HT-29 (cell line): ENCODE results near the gene TNFRSF25. TPM values are rescaled to one million over a fixed set of nuclear protein-coding genes. Genes with fewer than 3 reads are reported as not detected.
"Not testable (repeated sequence)": the region's sequence is repeated elsewhere in the genome, so short reads cannot be mapped to it uniquely, and the experiment has no call there.

Source experiments
- DNase-seq: peaks from one replicate; pipeline ENCODE4 v3.0.0-alpha.2; 2015; ENCODE audit warnings: low spot score
- total RNA-seq: library from RNA; depleted of rRNA; stranded (reverse); fragments of >200 nt; shearing (Covaris generic); gene quantifications from 2 replicates; pipeline ENCODE4 v1.2.3, GENCODE V29; 2014

Gene TNFRSF25
- total RNA-seq, 1 experiment from 2014 or later = 15.0 TPM

GRCh38 chr1:6435547-6435946 is 30.4 kb downstream of the TNFRSF25 start:
- DNase-seq = no peak

- DNase-seq = no peak
Measured at GRCh38 chr1:6435129-6435528, 30.8 kb downstream of the TNFRSF25 start.

- no peak for DNase-seq
Measured at GRCh38 chr1:6434186-6434585, 31.8 kb downstream of the TNFRSF25 start.

GRCh38 chr1:6431645-6432579 is 34.1 kb downstream of the TNFRSF25 start:
- DNase-seq = not testable (repeated sequence)

- DNase-seq = not testable (repeated sequence)
Measured at GRCh38 chr1:6429660-6430411, 36.1 kb downstream of the TNFRSF25 start.

GRCh38 chr1:6428453-6428852 is 37.5 kb downstream of the TNFRSF25 start:
- DNase-seq = not testable (repeated sequence)

- DNase-seq = peak; percentile 43
Measured at GRCh38 chr1:6427441-6428390, 38.3 kb downstream of the TNFRSF25 start.

- no peak for DNase-seq
Measured at GRCh38 chr1:6426972-6427350, 39.0 kb downstream of the TNFRSF25 start.

- DNase-seq = no peak
Measured at GRCh38 chr1:6426277-6426971, 39.5 kb downstream of the TNFRSF25 start.

GRCh38 chr1:6425658-6426057 is 40.3 kb downstream of the TNFRSF25 start:
- no peak for DNase-seq

- no peak for DNase-seq
Measured at GRCh38 chr1:6424619-6425593, 41.1 kb downstream of the TNFRSF25 start, which contains the start of gene ESPN. Gene ESPN (plus strand): TSS chr1:6424776. CDS start chr1:6424956, 180 bp downstream.

GRCh38 chr1:6424000-6424565 is 41.9 kb downstream of the TNFRSF25 start:
- DNase-seq = no peak

GRCh38 chr1:6423321-6423999 is 42.5 kb downstream of the TNFRSF25 start:
- peak; percentile 82 for DNase-seq

GRCh38 chr1:6421266-6421665 is 44.7 kb downstream of the TNFRSF25 start:
- DNase-seq = no peak

GRCh38 chr1:6420454-6421042 is 45.4 kb downstream of the TNFRSF25 start:
- DNase-seq = no peak

GRCh38 chr1:6419804-6420453 is 46.0 kb downstream of the TNFRSF25 start, which contains the start of gene HES2:
Gene HES2 (minus strand): TSS chr1:6419919. CDS start chr1:6419820, 99 bp downstream.
- DNase-seq = no peak

- DNase-seq = no peak
Measured at GRCh38 chr1:6419397-6419803, 46.6 kb downstream of the TNFRSF25 start.
